K562 (cell line): Measurements from ENCODE around the gene PHACTR3. TPM values are rescaled to one million over a fixed set of nuclear protein-coding genes. Genes with fewer than 3 reads are reported as not detected.

Source experiments
- ATAC-seq: fragments of 200-7000 bp; cut with Tn5 transposase; 3 replicates; pipeline ENCODE4 v1.9.1; 2020; ENCODE audit warnings: moderate library complexity
- BruUV-seq: library from RNA; stranded (reverse); fragments of 400-500 nt; replicated peaks from 2 replicates; lab custom pipeline; 2021; lab: Mats Ljungman, UMichigan
- CTCF ChIA-PET: fragments of 300-600 bp; formaldehyde crosslinking; extraction: SDS; loops from one replicate; lab custom pipeline; 2021; ENCODE audit warnings: low intra/inter-chr PET ratio; lab: Yijun Ruan, JAX
- POLR2A ChIA-PET: fragments of 300-600, 350-650 bp; sonication (Branson Sonifier 250); formaldehyde crosslinking; extraction: SDS; loops from one replicate; lab custom pipeline; 2021; ENCODE audit warnings: antibody characterized with exemption, inconsistent platforms; lab: Yijun Ruan, JAX
- DNase-seq, 4 experiments: peaks; one replicate each; pipeline versions ENCODE4 v3.0.0 to v3.0.0-alpha.2; 2011 to 2018; ENCODE audit warnings: low spot score in 3 of 4, mixed read lengths in 3 of 4; ENCODE audit errors: extremely low read depth in 1 of 4
- FAIRE-seq: peaks from 2 replicates; lab custom pipeline; 2011; peaks lifted over from hg19 to GRCh38; lab: Jason Lieb, UNC
- H2AFZ ChIP-seq: 2 replicates; pipeline ENCODE4 v1.6.0; 2011; ENCODE audit warnings: low read depth, low read length, control low read depth, inconsistent platforms
- H3K27ac ChIP-seq: fragments of 200-600 bp; 3 replicates; pipeline ENCODE4 v1.8.0; 2011; ENCODE audit warnings: low read depth, mild to moderate bottlenecking, control low read depth, inconsistent platforms, low read length, moderate library complexity, mixed read lengths; ENCODE audit errors: extremely low read depth
- H3K27me3 ChIP-seq, 2 experiments: fragments of 300-600 bp in 1 of 2; 2 replicates in 1 of 2; 3 replicates in 1 of 2; pipeline versions ENCODE4 v1.6.0 to v1.8.0; 2011; ENCODE audit warnings: inconsistent platforms in 2 of 2, low read length in 2 of 2, mild to moderate bottlenecking in 1 of 2, mixed read lengths in 1 of 2, moderate library complexity in 1 of 2; ENCODE audit not compliant: control insufficient read depth in 2 of 2, insufficient read depth in 2 of 2
- H3K36me3 ChIP-seq: fragments of 300-600 bp; 3 replicates; pipeline ENCODE4 v1.8.0; 2011; ENCODE audit warnings: mild to moderate bottlenecking, low read length, inconsistent platforms; ENCODE audit not compliant: control insufficient read depth, insufficient read depth
- H3K4me1 ChIP-seq, 2 experiments: fragments of 200-600 bp in 1 of 2; replicated peaks in 1 of 2; 2 replicates in 1 of 2; 3 replicates in 1 of 2; pipeline versions ENCODE4 v1.5.1 to v1.8.0; 2011; ENCODE audit warnings: inconsistent platforms in 2 of 2, low read length in 2 of 2, mild to moderate bottlenecking in 1 of 2, mixed read lengths in 1 of 2, moderate library complexity in 1 of 2; ENCODE audit not compliant: control insufficient read depth in 2 of 2, insufficient read depth in 2 of 2
- H3K4me2 ChIP-seq: 2 replicates; pipeline ENCODE4 v1.6.1; 2011; ENCODE audit warnings: low read length, control low read depth, inconsistent platforms, mixed read lengths; ENCODE audit not compliant: insufficient read depth
- H3K4me3 ChIP-seq: fragments of 200-600 bp; sonication (generic), shearing (Covaris generic); 2 replicates; pipeline ENCODE4 v1.5.1; 2016; ENCODE audit warnings: control low read depth, inconsistent platforms
- H3K79me2 ChIP-seq: fragments of 200-600 bp; 3 replicates; pipeline ENCODE4 v1.8.0; 2011; ENCODE audit warnings: low read length, inconsistent platforms; ENCODE audit not compliant: control insufficient read depth, insufficient read depth
- H3K9ac ChIP-seq, 2 experiments: 2 replicates each; pipeline versions ENCODE4 v1.6.0 to v1.6.1; 2011; ENCODE audit warnings: low read depth in 2 of 2, low read length in 2 of 2, control low read depth in 1 of 2, inconsistent platforms in 1 of 2, mild to moderate bottlenecking in 1 of 2, mixed read lengths in 1 of 2; ENCODE audit not compliant: insufficient read depth in 1 of 2
- H3K9me1 ChIP-seq: one replicate; pipeline ENCODE4 v1.6.0; 2011; ENCODE audit warnings: inconsistent platforms, mild to moderate bottlenecking, low read length, moderate library complexity; ENCODE audit not compliant: control insufficient read depth, insufficient read depth
- H3K9me3 ChIP-seq: replicated peaks from 2 replicates; pipeline ENCODE4 v1.5.1; 2011; ENCODE audit warnings: low read depth, low read length, inconsistent platforms; ENCODE audit not compliant: control insufficient read depth, insufficient read depth
- H4K20me1 ChIP-seq: replicated peaks from 2 replicates; pipeline ENCODE4 v1.6.1; 2011; ENCODE audit warnings: low read length, inconsistent platforms, mixed read lengths; ENCODE audit not compliant: control insufficient read depth, insufficient read depth
- ARID2 ChIP-seq: fragments of 450-650 bp; IDR thresholded peaks from 2 replicates; pipeline ENCODE4 v1.6.1; 2017; ENCODE audit warnings: antibody characterized with exemption, mild to moderate bottlenecking
- CEBPB ChIP-seq: fragments of 450-650 bp; IDR thresholded peaks from 2 replicates; pipeline ENCODE4 v1.6.1; 2016; ENCODE audit warnings: missing genetic modification characterization, missing compliant biosample characterization
- FOXK2 ChIP-seq, 2 experiments: fragments of 450-650 bp; IDR thresholded peaks in 1 of 2; conservative IDR thresholded peaks in 1 of 2; 2 replicates each; pipeline ENCODE4 v1.6.1; 2016; ENCODE audit warnings: low read depth in 2 of 2, mild to moderate bottlenecking in 1 of 2
- MXD1 ChIP-seq: fragments of 250-450 bp; sonication (Bioruptor Pico); IDR thresholded peaks from 2 replicates; pipeline ENCODE4 v1.8.0; 2021; ENCODE audit warnings: borderline replicate concordance, mild to moderate bottlenecking, moderate library complexity; ENCODE audit not compliant: poor library complexity, severe bottlenecking
- NFXL1 ChIP-seq: fragments of 450-650 bp; formaldehyde crosslinking; IDR thresholded peaks from 2 replicates; pipeline ENCODE4 v1.4.0; 2021; ENCODE audit warnings: mild to moderate bottlenecking
- OTX1 ChIP-seq: fragments of 450-650 bp; formaldehyde crosslinking; IDR thresholded peaks from 2 replicates; pipeline ENCODE4 v1.4.0; 2022; ENCODE audit warnings: mild to moderate bottlenecking
- PPARD ChIP-seq: fragments of 250-450 bp; sonication (Bioruptor Pico); IDR thresholded peaks from 2 replicates; pipeline ENCODE4 v1.8.0; 2022; ENCODE audit warnings: inconsistent platforms, mild to moderate bottlenecking, moderate library complexity
- SNIP1 ChIP-seq: fragments of 450-650 bp; IDR thresholded peaks from 2 replicates; pipeline ENCODE4 v1.7.1; 2017; ENCODE audit warnings: low read depth, mild to moderate bottlenecking
- SREBF2 ChIP-seq: sonication (generic); formaldehyde crosslinking; IDR thresholded peaks from 2 replicates; pipeline ENCODE4 v1.4.0; 2020; ENCODE audit warnings: mild to moderate bottlenecking, missing genetic modification reagents
- TEAD1 ChIP-seq, 2 experiments: fragments of 450-650 bp in 1 of 2; sonication (generic) in 1 of 2; formaldehyde crosslinking; IDR thresholded peaks; 2 replicates each; pipeline versions ENCODE4 v1.4.0 to v1.8.0; 2020 to 2022; ENCODE audit warnings: mild to moderate bottlenecking in 2 of 2, missing genetic modification reagents in 1 of 2
- TSC22D4 ChIP-seq: fragments of 450-650 bp; IDR thresholded peaks from 2 replicates; pipeline ENCODE4 v1.6.1; 2016; ENCODE audit warnings: missing genetic modification characterization, missing biosample characterization, control low read depth
- ZNF133 ChIP-seq: fragments of 250-450 bp; sonication (Bioruptor Pico); IDR thresholded peaks from 2 replicates; pipeline ENCODE4 v1.4.0; 2020; ENCODE audit warnings: mild to moderate bottlenecking
- ZNF431 ChIP-seq: sonication (generic); formaldehyde crosslinking; IDR thresholded peaks from 2 replicates; pipeline ENCODE4 v1.8.0; 2022; ENCODE audit warnings: mild to moderate bottlenecking, missing genetic modification reagents
- ZNF699 ChIP-seq: fragments of 250-450 bp; sonication (Bioruptor Pico); IDR thresholded peaks from 2 replicates; pipeline ENCODE4 v1.8.0; 2021; ENCODE audit warnings: mild to moderate bottlenecking, moderate library complexity; ENCODE audit not compliant: insufficient replicate concordance
- ZNF717 ChIP-seq: fragments of 250-450 bp; sonication (Bioruptor Pico); IDR thresholded peaks from 2 replicates; pipeline ENCODE4 v1.5.0; 2021
- ZNF77 ChIP-seq: fragments of 250-450 bp; sonication (Bioruptor Pico); IDR thresholded peaks from 2 replicates; pipeline ENCODE4 v1.5.0; 2020
- WGBS: fragments of 100-300 bp; shearing (Covaris generic); methylation state at CpG from one replicate; pipeline ENCODE4 v1.1.6; 2016; ENCODE audit warnings: low coverage, mixed read lengths; ENCODE audit not compliant: insufficient coverage; ENCODE audit errors: missing lambda C conversion rate; 5-methylcytosine and 5-hydroxymethylcytosine counted together
- in situ Hi-C: fragments of 300-500 bp; cut with MboI; formaldehyde crosslinking; loops from 4 replicates; pipeline ENCODE4 v1.15.0; 2018; ENCODE audit warnings: inconsistent platforms, mixed read lengths
- intact Hi-C: fragments of 100-400 bp; cut with micrococcal nuclease; formaldehyde crosslinking; loops from 2 replicates; pipeline ENCODE4 v1.14.2; 2022
- polyA plus RNA-seq, 8 experiments: library from polyadenylated mRNA; depleted of rRNA in 4 of 8; stranded (reverse) in 5 of 8; unstranded in 3 of 8; fragments of >200 nt; fragmentation: Nextera tagmentation in 2 of 8; fragmentation: Illumina TruSeq in 1 of 8; extraction: Ambion mirVana in 2 of 8; extraction: Trizol in 1 of 8; gene quantifications; 2 replicates each; pipeline versions ENCODE4 v1.2.1 to v1.2.3, GENCODE V29; 2011 to 2014; ENCODE audit warnings: inconsistent platforms in 1 of 8, missing spikeins in 1 of 8
- total RNA-seq, 7 experiments: library from RNA; depleted of rRNA in 6 of 7; stranded (reverse); fragments of >200 nt in 6 of 7; fragmentation: Illumina TruSeq in 2 of 7; extraction: Trizol in 2 of 7; gene quantifications; 2 replicates each; pipeline versions ENCODE4 v1.2.1 to v1.2.3, GENCODE V29; 2011 to 2021; ENCODE audit warnings: low replicate concordance in 1 of 7
- TF ChIP-seq, protein P1 (sequence below): sonication (generic); formaldehyde crosslinking; IDR thresholded peaks from 2 replicates; pipeline ENCODE4 v1.8.1; 2022; ENCODE audit warnings: missing genetic modification reagents

PHACTR3 gene
- total and polyA plus RNA-seq, 9 of the 15 experiments (the other 6 are each of a cell fraction or from before 2014, with no cell fraction given), result not detected

DNA sequence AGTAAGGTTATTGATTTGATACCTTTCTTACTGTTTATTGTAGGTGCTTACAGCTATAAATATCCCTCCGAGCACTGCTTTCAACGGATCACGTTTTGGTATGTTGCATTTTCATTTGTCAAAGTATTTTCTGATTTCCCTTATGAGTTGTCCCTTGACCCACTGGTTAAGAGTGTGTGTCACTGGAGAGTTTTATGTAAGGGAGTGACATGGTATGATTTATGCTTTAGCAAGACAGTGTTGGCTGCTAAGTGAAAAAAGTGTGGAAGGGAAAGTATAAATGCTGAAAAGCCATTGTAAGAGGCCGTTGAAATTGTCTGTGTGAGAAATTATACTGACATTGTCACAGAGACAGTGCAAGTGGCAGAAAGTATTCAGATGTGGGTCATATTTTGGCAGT lies 257.1 kb downstream of the PHACTR3 start:
- no peak for TF ChIP-seq NFXL1 (CRISPR knock-in tag)
- TF ChIP-seq SNIP1, result no peak
- no peak for TF ChIP-seq CEBPB (tag)
- no peak for TF ChIP-seq TSC22D4 (tag)
- no peak for TF ChIP-seq OTX1 (CRISPR knock-in tag)
- TF ChIP-seq SREBF2 (CRISPR knock-in tag), result no peak
- no peak for TF ChIP-seq PPARD (CRISPR knock-in tag)
- TF ChIP-seq TEAD1 (CRISPR knock-in tag; IDR thresholded peaks at IDR 0.05), result no peak
- no peak for TF ChIP-seq MXD1 (CRISPR knock-in tag)
- TF ChIP-seq ZNF717 (CRISPR knock-in tag), result no peak
- TF ChIP-seq ZNF133, result no peak
- TF ChIP-seq ZNF431 (CRISPR knock-in tag), result no peak
- no peak for TF ChIP-seq FOXK2 (conservative IDR thresholded peaks at IDR 0.05 in 1 of 2, IDR thresholded peaks at IDR 0.05 in 1 of 2; ENCODE audit: low read depth in 2 of 2)
- TF ChIP-seq ARID2, result no peak
- TF ChIP-seq, protein P1, sequence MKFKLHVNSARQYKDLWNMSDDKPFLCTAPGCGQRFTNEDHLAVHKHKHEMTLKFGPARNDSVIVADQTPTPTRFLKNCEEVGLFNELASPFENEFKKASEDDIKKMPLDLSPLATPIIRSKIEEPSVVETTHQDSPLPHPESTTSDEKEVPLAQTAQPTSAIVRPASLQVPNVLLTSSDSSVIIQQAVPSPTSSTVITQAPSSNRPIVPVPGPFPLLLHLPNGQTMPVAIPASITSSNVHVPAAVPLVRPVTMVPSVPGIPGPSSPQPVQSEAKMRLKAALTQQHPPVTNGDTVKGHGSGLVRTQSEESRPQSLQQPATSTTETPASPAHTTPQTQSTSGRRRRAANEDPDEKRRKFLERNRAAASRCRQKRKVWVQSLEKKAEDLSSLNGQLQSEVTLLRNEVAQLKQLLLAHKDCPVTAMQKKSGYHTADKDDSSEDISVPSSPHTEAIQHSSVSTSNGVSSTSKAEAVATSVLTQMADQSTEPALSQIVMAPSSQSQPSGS (CRISPR knock-in tag), result no peak
- TF ChIP-seq ZNF699, result no peak
- TF ChIP-seq ZNF77, result no peak
- FAIRE-seq (no peak), ATAC-seq (no peak), DNase-seq (no peak)
- H3K4me3 ChIP-seq, result no peak overlapping the region
- H3K27me3 ChIP-seq, result no peaks in the 10 kb centered on the region
- H3K79me2 ChIP-seq, result no peaks in the 10 kb centered on the region
- BruUV-seq, result no TSS peak
- H3K9me1 ChIP-seq, result no peaks in the 10 kb centered on the region
- POLR2A ChIA-PET, result no interaction called here
- in situ Hi-C loops, result no loop called here
- no peak overlapping the region for H3K9ac ChIP-seq
- CTCF ChIA-PET, result no interaction called here
- WGBS, result 0% methylated on average over 4 of the region's 4 CpGs
- no peaks in the 10 kb centered on the region for H3K9me3 ChIP-seq
- H4K20me1 ChIP-seq, result no peaks in the 10 kb centered on the region
- no peak overlapping the region for H2AFZ ChIP-seq
- no peaks in the 10 kb centered on the region for H3K36me3 ChIP-seq
- intact Hi-C loops, result no loop called here
- H3K4me1 ChIP-seq, result no peaks in the 10 kb centered on the region
- H3K4me2 ChIP-seq, result no peak overlapping the region
- H3K27ac ChIP-seq, result no peak overlapping the region
